Upper lobe of left lung (tissue), 6 donors: ENCODE results near the gene ZBTB17. TPM values are rescaled to one million over a fixed set of nuclear protein-coding genes. Genes with fewer than 3 reads are reported as not detected.

Source experiments
- ATAC-seq, 2 donors: fragments of 200-7000 bp; cut with Tn5 transposase; one replicate each; pipeline ENCODE4 v1.9.1; 2022; ENCODE audit warnings: mild to moderate bottlenecking in 2 of 2, moderate library complexity in 2 of 2; ENCODE audit not compliant: low FRiP score in 2 of 2
- DNase-seq, 2 donors: peaks; one replicate each; pipeline ENCODE4 v3.0.0-alpha.2; 2019 to 2020
- H3K27ac ChIP-seq, 4 donors: fragments of 200-600 bp; sonication (generic); one replicate each; pipeline ENCODE4 v1.5.1; 2016 to 2019
- H3K27me3 ChIP-seq, 4 donors: fragments of 200-600 bp; sonication (generic); one replicate each; pipeline ENCODE4 v1.5.1; 2017 to 2019
- H3K36me3 ChIP-seq, 4 donors: fragments of 200-600 bp; sonication (generic); one replicate each; pipeline ENCODE4 v1.5.1; 2016 to 2019
- H3K4me1 ChIP-seq, 4 donors: fragments of 200-600 bp; sonication (generic); one replicate each; pipeline ENCODE4 v1.5.1; 2018 to 2019
- H3K4me3 ChIP-seq, 4 donors: fragments of 200-600 bp; sonication (generic); one replicate each; pipeline ENCODE4 v1.5.1; 2017 to 2019; ENCODE audit warnings: mild to moderate bottlenecking in 2 of 4, moderate library complexity in 1 of 4
- H3K9me3 ChIP-seq, 4 donors: fragments of 200-600 bp; sonication (generic); one replicate each; pipeline ENCODE4 v1.5.1; 2018 to 2019
- EP300 ChIP-seq, 4 donors: sonication (generic); formaldehyde crosslinking; IDR thresholded peaks; one replicate each; pipeline ENCODE4 v1.5.1; 2017; ENCODE audit warnings: antibody characterized with exemption in 4 of 4, control low read depth in 2 of 4
- POLR2A ChIP-seq, 4 donors: fragments of 450-650 bp; IDR thresholded peaks; one replicate each; pipeline ENCODE4 v1.5.1; 2016 to 2017; ENCODE audit warnings: antibody characterized with exemption in 4 of 4, mild to moderate bottlenecking in 2 of 4
- POLR2AphosphoS5 ChIP-seq, 2 donors: sonication (generic); formaldehyde crosslinking; IDR thresholded peaks; one replicate each; pipeline ENCODE4 v1.5.1; 2017; ENCODE audit warnings: antibody characterized with exemption in 2 of 2
- WGBS, 2 donors: methylation state at CpG; one replicate each; pipeline ENCODE4 v1.1.5; 2017 to 2018; 5-methylcytosine and 5-hydroxymethylcytosine counted together
- total RNA-seq, 6 donors: library from RNA; depleted of rRNA in 4 of 6; stranded (reverse); fragments of >200 nt in 4 of 6; gene quantifications; one replicate each; pipeline versions ENCODE4 v1.1.0 to v1.2.1, GENCODE V29; 2016 to 2021
- TF ChIP-seq, protein P1 (sequence below), 6 experiments: fragments of 450-650 bp in 4 of 6; fragments of 200-600 bp in 2 of 6; sonication (generic) in 2 of 6; IDR thresholded peaks; one replicate each; pipeline ENCODE4 v1.5.1; 2016 to 2019; ENCODE audit warnings: antibody characterized with exemption in 6 of 6
- donor health status: DM: no; HTN: no; CAD: no; lungs with moderate emphysema.
- donor health status: DM: no; HTN: yes; CAD: no; lungs with severe emphysema.

ZBTB17 gene
- total RNA-seq, 6 donors from 2014 or later: 34.1 to 94.2 (median 42.9) TPM

DNA sequence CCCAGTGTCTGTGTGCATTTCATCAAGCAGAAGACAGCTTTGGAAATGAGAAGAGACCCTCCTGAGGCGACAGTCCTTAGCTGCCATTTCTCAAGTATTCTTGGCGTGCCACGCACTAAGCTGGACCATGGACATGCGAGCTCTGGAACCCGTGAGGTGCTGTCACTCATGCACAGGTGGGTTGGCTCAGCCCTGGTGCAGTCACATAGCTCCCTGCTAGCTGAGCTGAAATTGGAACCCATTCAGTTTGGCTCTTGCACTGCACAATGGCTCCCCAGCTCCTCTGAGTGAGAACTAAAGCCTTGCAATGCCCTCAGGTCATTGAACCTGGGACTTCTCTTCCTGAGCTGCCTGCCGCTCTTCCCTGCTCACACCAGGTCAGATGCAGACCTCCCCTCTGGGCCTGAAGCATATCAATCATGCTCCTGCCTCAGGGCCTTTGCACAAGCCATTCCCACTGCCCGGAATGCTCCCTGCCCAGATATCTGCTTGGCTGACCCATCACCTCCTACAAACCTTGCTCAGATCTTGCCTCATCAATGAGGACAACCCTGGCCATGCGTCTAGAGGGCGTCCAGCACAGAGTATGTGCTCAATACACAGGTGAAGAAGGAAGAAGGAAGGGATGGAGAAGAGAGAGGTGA, 21.9 kb upstream of the ZBTB17 start:
- DNase-seq (no peak), ATAC-seq (no peak)
- TF ChIP-seq POLR2A (IDR thresholded peaks at IDR 0.05): no peak
- TF ChIP-seq, protein P1, sequence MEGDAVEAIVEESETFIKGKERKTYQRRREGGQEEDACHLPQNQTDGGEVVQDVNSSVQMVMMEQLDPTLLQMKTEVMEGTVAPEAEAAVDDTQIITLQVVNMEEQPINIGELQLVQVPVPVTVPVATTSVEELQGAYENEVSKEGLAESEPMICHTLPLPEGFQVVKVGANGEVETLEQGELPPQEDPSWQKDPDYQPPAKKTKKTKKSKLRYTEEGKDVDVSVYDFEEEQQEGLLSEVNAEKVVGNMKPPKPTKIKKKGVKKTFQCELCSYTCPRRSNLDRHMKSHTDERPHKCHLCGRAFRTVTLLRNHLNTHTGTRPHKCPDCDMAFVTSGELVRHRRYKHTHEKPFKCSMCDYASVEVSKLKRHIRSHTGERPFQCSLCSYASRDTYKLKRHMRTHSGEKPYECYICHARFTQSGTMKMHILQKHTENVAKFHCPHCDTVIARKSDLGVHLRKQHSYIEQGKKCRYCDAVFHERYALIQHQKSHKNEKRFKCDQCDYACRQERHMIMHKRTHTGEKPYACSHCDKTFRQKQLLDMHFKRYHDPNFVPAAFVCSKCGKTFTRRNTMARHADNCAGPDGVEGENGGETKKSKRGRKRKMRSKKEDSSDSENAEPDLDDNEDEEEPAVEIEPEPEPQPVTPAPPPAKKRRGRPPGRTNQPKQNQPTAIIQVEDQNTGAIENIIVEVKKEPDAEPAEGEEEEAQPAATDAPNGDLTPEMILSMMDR (IDR thresholded peaks at IDR 0.05): no peak
- TF ChIP-seq POLR2AphosphoS5 (IDR thresholded peaks at IDR 0.05): no peak
- no peak for TF ChIP-seq EP300 (IDR thresholded peaks at IDR 0.05)
- Histone ChIP-seq H3K36me3 (no peaks in the 10 kb centered on the region), H3K4me3 (no peak overlapping the region), H3K9me3 (no peaks in the 10 kb centered on the region), H3K27me3 (no peaks in the 10 kb centered on the region), H3K4me1 (peaks cover 0 to 4% (median 0%) of the 10 kb centered on the region in 4 donors), H3K27ac (no peak overlapping the region)
- WGBS, 2 donors: 80 to 92% methylated on average over 4 to 9 of the region's 9 CpGs

DNA sequence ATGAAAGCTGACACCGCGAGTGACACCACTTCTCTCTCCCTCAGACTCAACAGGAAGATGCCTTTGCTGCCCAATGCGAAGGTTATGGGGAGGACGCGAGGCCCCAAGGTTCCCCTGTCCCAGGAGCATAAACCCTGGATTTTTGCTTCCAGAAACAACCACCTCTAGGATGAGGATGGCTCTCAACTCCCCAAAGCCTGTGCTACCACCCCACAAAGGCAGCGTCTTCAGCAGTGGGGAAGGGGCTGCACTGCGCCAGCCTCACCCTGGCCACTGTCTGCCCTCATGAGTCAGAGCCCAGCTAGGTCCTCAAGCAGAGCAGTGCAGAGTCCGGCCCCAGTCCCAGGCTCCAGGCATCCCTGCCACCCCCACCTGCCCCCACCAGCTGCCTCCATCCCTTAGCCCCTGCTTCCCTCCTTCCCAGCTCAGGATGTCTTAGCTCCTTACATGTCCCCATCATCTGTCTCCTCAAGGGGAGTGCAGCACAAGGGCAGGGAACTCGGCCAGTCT, 21.2 kb upstream of the ZBTB17 start:
- Histone ChIP-seq H3K27ac (no peak overlapping the region), H3K4me1 (peaks cover 0 to 4% (median 0%) of the 10 kb centered on the region in 4 donors), H3K36me3 (no peaks in the 10 kb centered on the region), H3K9me3 (no peaks in the 10 kb centered on the region), H3K4me3 (no peak overlapping the region), H3K27me3 (no peaks in the 10 kb centered on the region)
- WGBS, 2 donors: 83% methylated on average over 9 of the region's 9 CpGs; no CpG with 5 or more reads in 1 of the 2 donors
- no peak for DNase-seq
- peak in 1 of 2 donors; percentile 17 for ATAC-seq
- TF ChIP-seq POLR2AphosphoS5 (IDR thresholded peaks at IDR 0.05) (no peak), EP300 (IDR thresholded peaks at IDR 0.05) (no peak), POLR2A (IDR thresholded peaks at IDR 0.05) (no peak)
- TF ChIP-seq, protein P1 (IDR thresholded peaks at IDR 0.05): no peak

DNA sequence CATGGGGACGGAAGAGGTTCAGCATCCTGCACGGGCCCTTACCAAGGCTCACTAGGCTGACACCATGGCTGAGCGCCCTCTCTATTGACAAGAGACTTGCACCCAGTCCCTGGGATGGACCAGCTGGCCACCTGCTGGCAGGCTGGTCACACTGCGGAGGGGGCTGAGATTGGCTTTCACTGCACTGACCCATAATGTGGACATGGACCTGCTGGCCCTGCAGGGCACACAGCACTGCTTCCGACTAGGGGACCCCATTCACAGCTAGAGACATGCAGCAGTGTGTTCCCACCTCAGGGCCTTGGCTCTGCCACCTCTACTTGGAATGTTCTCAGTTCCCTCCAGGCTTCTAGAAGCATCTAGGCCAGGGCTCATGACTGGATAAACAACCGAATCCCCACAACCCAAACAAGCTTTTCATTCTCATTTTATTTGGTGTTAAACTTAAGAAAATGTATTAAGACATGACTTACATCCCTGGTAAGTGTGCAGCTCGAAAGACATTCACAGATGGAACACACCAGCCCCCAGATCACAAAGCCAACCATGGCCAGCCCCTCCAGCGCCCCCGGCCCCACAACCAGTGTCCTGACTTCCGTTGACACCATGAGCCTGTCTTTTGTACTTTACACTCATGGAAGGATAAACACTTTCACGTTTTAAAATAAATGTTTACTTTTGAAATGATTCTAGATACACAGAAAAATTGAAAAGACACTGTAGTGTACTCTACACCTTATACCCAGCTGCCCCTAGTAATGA, 18.9 kb upstream of the ZBTB17 start:
- Histone ChIP-seq H3K36me3 (no peaks in the 10 kb centered on the region), H3K4me1 (peaks cover 0 to 4% (median 0%) of the 10 kb centered on the region in 4 donors), H3K27ac (no peak overlapping the region), H3K4me3 (no peak overlapping the region), H3K9me3 (no peaks in the 10 kb centered on the region), H3K27me3 (no peaks in the 10 kb centered on the region)
- DNase-seq (peak; percentile 71 to 83), ATAC-seq (peak; percentile 75 to 86)
- WGBS, 2 donors: 57 to 59% methylated on average over 10 to 11 of the region's 11 CpGs
- TF ChIP-seq POLR2A (IDR thresholded peaks at IDR 0.05): no peak
- TF ChIP-seq, protein P1 (IDR thresholded peaks at IDR 0.05): peak; percentile 75 to 96 (median 90)

DNA sequence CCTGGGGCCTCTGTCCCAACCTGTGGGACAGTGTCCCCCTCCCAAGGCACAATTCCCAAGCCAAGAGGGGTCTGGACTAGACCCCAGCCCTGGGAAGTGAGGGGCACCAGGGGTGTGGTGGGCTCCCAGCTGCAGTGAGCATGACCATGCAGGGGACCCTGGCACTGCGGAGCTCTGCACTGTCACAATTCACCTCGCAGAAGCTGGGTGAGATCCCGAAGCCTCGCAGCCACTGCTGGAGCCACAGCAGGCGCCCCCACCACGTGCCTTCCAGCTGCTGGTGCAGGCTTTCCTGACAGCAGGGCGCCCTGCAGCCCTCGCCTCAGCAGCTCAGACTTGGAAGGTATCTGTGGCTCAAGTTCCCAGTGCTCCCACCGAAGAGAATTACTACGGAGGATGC, 18.2 kb upstream of the ZBTB17 start:
- Histone ChIP-seq H3K36me3 (no peaks in the 10 kb centered on the region), H3K27ac (no peak overlapping the region), H3K9me3 (no peaks in the 10 kb centered on the region), H3K4me3 (no peak overlapping the region), H3K27me3 (no peaks in the 10 kb centered on the region), H3K4me1 (peaks cover 0 to 4% (median 0%) of the 10 kb centered on the region in 4 donors)
- TF ChIP-seq POLR2A (IDR thresholded peaks at IDR 0.05) (no peak), POLR2AphosphoS5 (IDR thresholded peaks at IDR 0.05) (no peak)
- TF ChIP-seq, protein P1 (IDR thresholded peaks at IDR 0.05): no peak
- no peak for ATAC-seq
- 96 to 98% methylated on average over 2 to 10 of the region's 10 CpGs for WGBS, 2 donors
- no peak for DNase-seq
